ENCODE measurements around the gene BCAS4.

BCAS4 gene

DNA sequence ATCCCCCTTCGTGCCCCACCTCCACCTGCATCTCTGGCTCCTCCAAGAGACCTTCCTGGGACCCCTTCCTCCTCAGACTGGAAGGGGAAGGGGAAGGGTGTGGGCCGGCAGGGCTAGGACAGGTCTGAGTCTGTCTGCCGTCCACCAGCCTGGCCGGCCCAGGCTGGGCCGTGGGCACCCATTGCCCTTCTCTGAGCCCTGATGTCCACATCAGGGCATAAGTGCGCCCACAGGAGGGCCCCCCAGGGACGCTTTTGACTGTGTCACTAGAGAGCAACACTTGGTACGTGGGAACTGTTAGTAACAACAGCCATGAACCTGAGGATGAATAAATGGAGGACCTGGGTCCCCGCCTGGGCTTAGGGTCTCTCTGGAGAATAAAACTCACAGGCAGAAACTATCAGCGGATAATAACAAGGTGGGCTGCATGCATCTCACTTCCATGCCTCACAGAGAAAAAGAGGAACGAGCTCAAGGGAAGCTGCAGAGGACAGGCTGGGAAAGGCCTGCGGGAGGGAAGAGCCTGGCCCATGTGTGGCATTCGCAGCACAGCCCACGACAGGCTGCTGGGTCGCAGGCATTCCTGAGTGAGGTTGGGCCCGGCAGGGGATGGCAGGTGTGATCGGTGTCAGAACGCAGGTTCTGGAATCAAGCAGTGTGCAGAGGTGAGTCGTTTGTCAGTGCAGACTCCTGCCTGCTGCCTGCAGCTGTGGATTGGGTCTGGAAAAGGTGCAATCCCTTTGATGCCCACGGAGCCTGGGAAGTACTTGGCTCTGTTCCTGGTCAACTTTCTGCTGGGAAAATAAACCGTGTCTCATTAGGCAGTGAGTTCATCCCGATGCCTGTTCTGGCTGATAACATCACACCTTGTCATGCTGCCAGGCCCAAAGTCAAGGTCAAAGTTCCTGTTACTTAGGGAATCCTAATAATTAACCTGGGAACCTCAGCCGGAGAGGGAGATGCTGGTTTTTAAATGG lies 60.9 kb downstream of the BCAS4 start:
- DNase-seq (ENCODE audit: low spot score), result no peak

DNA sequence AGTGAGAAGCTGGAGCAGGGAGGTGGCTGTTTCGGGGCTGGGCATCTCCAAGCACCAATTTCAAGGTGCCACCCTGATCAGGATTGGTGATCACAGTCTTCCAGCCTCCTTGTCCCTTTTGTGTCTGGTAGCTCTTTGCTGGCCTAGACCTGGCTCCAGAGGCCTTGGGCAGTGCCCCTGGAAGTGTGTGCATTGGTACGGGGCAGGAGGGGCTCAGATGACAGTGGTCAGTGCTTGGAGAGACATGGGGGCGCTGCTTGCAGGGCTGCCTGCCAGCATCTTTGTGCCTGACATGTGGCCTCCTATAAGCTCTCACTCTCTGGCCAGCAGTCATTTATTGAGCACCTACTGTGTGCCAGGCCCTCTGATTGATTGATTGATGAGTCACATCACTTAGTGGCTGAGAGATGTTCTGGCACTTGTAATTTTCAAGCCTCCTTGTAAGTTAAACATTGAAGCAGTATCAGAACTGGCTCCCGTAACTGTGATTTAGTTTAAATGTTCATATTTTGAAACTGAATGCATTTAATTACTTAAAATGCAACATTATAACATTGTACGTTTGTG lies 61.7 kb downstream of the BCAS4 start:
- DNase-seq (ENCODE audit: low spot score), result no peak

DNA sequence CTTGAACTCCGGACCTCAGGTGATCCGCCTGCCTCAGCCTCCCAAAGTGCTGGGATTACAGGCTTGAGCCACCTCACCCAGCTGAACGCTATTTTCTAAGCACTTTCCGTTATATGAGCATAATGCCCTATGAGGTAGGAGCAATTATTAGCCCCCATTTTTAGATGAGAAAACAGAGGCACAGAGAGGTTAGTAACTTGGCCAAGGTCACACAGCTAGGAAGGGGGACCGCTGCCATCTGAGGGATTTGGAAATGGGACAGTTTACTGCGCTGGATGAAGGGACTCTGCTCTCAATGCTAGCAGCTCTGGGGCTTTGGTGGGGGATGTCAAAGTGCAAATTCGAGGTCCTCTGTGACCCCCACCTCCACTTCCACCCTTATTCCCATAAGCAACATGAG lies 62.5 kb downstream of the BCAS4 start:
- DNase-seq (ENCODE audit: low spot score), result no peak

DNA sequence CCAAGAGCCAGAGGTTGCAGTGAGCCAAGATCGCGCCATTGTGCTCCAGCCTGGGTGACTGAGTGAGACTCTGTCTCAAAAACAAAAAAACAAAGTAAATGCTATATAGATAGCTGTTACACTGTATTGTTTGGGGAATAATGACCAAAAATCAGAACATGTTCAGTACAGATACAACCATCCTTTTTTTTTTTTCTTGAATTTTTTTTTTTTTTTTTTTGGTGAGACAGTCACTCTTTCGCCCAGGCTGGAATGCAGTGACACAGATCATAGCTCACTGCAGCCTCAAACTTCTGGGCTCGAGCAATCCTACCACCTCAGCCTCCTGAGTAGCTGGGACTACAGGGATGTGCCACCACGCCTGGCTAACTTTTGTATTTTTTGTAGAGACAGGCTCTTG lies 63.7 kb downstream of the BCAS4 start:
- DNase-seq (ENCODE audit: low spot score), result no peak

DNA sequence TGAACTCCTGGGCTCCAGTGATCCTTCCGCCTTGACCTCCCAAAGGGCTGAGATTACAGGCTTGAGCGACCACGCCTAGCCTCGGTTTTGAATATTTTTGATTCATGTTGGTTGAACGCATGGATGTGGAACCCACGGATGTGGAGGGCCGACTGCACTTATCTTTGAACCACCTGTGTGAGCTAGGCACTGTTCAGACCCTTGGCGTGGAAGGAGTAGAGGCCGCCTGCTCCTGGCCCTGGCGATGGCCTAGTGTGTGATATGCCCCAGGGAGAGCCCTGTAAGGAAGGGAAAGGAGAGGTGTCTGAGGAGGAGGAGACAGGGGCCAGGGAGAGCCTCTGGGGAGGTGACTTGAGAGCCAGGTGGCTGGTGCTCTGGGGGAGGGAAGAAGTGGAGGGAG lies 64.3 kb downstream of the BCAS4 start:
- no peak for DNase-seq (ENCODE audit: low spot score)

DNA sequence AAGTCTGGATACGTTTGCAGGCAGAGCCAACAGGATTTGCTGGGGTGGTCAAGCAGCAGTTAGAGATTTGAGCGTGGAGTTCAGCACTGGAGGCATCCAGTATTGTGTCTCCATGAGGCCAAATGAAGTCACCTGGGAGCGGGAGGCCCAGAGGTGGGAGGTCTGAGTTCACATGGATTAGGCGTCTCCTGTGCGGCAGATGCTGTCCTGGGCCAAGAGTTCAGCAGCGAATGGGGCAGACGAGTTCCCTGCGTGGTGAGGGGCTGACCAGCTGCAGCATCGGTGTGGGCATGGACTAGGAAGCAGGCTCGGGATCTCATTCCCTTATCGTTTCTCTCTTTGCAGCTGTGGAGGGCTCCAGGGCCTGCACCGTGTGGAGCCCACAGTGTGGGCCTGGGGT lies 66.2 kb downstream of the BCAS4 start:
- DNase-seq (ENCODE audit: low spot score), result no peak

DNA sequence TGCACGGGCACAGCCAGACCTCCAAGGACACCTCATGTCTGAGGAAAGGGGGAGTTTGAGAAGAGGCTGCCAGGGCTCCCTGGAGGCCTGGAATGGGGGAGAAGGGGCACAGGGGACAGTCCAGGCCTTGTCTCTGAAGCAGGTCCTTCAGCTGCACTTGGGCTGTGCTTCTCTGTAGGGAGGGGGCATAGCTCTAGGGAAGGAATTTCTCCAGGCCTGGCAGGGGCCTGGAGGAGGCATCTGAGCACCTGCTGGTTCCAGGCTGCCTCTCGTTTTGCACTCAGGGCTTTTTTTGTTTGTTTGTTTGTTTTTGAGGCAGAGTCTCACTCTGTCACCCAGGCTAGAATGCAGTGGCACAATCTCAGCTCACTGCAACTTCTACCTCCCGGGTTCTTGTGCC lies 67.7 kb downstream of the BCAS4 start:
- DNase-seq (ENCODE audit: low spot score), result no peak

DNA sequence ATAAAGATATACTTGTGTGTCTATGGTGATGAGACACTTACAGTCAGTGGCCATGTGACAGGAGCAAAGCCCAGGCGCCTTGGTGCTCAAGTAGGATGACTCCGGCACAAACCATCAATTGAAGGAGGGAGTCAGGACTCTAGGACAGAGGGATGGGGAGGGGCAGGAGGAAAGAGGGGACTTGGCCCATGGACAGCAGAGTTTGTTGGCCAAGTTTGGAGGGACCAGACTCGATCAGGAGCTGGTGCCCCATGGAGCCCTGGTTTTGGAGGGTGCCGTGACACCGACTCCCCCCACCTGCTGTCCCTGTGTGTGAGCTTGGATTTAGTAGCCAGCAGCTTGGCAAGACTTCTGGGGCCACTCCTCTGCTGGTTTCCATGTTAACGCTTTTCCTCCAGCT lies 70.3 kb downstream of the BCAS4 start:
- no peak for DNase-seq (ENCODE audit: low spot score)

DNA sequence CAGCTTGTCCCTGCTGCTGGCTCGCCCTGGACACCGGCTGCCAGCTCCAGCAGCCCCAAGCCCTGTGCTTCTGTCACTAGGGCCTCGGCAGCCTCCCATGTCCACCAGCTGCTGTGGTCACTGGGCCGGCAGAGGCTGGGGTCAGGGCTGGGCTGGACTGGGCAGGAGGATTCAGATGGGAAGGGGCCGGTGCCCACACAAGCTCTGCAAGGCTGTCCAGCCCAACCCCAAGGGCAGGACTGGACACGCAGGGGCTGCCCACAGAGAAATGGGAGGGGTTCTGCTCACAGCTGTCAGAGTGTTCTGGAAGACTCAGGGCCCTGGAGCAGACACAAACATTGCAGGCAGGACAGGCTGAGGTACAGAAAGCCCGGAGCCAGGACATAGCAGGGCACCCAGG lies 70.7 kb downstream of the BCAS4 start:
- no peak for DNase-seq (ENCODE audit: low spot score)

DNA sequence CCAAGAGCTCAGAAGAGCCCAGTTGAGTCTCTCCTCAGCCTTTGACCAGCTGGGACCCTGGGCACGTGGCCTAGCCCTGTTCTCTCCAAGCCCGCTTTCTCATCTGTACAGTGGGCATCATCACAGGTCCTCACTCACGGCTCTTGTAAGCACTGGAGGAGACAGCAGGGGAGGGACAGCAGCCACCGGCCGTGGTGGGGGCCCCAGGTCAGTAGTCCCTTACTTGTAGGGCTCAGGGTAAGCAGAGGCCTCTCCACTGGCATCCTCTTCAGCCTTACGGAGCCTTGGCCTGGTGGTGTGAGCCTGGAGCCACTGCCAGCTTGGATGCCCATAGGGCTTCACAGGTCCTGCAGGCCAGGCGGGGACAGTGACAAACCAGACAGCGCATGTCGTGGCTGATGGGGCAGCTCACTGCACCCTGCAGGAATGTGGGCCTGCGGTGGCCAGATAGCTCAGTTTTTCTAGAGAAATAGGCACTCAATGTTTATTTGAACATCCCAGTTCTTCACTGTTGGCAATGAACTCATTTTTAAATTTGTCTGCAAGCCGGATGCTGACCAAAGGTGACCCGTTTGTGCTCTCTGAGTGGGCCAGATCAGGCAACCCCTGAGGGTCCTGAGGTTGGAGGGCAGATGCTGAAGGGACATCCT lies 71.3 kb downstream of the BCAS4 start:
- no peak for DNase-seq (ENCODE audit: low spot score)

DNA sequence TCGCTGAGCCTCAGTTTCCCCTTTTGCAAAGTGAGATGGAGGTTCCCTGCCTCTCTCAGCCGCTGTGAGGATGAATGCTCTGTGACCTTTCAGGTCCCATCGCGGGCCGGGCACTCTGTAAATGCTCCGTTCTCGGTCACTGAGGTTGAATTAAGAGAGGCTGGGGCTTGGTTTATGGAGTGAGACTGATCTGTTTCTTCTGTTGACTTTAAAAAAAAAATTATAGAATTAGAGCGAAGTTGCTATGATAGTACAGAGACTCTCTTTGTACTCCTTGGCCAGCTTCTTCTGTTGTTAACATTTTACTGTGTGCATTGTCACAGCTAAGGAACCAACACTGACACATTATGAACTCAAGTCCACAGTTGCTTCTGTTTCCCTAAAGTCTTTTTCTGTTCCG lies 72.0 kb downstream of the BCAS4 start:
- no peak for DNase-seq (ENCODE audit: low spot score)

DNA sequence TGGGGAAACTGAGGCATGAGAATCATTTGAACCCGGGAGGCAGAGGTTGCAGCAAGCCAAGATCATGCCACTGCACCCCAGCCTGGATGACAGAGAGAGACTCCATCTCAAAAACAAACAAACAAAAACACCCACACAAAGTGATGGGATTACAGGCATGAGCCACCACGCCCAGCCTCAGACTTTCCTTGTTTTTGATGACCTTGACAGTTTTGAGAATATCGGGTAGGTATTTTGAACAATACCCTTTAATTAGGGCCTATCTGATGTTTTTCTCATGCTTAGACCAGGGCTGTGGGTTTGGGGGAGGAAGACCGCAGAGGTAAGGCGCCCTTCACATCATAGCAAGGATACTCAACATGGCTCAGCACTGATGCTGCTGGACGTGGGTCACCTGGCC lies 72.9 kb downstream of the BCAS4 start:
- DNase-seq (ENCODE audit: low spot score), result no peak

DNA sequence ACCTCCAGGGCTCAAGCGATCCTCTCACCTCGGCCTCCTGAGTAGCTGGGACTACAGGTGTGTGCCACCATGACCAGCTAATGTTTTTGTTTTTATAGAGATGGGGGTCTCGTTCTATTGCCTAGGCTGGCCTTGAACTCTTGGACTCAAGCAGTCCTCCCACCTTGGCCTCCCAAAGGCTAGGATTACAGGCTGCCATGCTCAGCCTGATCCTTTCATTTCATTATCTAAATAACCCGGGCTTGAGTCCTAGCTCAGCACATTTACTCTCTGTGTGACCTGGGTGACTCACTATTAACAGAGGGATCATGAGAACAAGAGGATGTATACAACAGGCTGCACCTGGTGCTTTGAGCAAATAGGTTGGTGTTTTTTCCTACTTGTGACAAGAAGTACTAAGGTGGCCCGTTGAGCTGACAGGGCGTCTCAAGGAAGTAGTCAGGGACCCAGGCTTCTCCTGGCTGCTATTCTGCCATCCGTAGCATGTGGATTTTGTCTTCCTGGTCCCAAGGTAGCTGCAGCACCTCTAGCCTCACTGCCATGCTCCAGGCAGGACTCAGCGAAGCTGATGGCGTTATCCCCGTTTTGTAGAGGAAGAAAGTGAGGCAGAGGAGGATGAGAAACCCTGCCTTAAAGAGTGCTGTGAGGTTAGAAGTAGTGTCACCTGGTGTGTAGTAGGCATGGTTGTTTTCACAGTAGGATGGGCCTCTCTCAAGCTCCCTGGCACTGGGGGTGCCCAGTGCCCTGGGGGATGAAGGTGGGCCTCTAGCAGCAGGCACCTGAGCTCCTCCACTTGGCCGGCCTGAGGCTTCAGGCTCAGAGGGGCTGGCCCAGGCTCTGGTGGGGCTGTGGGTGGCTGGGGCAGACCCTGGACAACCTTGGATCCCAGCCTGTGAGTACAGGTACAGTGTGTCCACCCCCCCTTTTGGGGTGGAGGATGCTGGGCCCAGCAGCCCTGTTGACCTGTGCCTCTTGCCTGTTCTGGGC lies 73.9 kb downstream of the BCAS4 start:
- DNase-seq (ENCODE audit: low spot score), result no peak

DNA sequence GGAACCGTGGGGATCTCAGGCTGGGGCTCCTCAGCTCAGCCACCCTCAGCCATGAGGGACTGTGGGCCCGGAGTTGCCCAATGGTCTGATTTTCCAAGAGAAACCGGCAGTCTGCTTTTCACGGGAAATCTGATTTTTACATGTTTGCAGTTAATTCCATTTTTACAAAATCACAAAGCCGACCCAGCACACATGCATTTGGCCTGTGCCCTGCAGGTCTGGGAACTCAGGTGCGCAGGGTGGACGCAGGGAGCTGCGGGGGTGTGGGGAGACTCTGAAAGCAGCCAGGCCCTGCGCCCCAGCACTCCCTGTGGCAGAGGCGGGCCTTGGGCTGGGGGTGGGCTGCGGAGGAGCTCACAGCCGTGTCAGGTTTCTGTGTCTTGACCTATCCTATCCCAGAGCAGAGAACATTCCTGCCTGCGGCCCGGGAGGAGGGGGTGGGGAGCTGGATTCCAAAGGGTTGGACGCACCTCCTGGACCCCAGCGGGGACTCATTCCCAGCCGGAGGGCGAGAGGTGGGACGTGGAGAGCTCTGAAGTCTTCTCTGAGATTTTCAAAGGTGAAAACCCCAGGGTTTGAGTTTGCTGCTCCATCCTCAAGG lies 75.8 kb downstream of the BCAS4 start:
- DNase-seq (ENCODE audit: low spot score), result no peak

DNA sequence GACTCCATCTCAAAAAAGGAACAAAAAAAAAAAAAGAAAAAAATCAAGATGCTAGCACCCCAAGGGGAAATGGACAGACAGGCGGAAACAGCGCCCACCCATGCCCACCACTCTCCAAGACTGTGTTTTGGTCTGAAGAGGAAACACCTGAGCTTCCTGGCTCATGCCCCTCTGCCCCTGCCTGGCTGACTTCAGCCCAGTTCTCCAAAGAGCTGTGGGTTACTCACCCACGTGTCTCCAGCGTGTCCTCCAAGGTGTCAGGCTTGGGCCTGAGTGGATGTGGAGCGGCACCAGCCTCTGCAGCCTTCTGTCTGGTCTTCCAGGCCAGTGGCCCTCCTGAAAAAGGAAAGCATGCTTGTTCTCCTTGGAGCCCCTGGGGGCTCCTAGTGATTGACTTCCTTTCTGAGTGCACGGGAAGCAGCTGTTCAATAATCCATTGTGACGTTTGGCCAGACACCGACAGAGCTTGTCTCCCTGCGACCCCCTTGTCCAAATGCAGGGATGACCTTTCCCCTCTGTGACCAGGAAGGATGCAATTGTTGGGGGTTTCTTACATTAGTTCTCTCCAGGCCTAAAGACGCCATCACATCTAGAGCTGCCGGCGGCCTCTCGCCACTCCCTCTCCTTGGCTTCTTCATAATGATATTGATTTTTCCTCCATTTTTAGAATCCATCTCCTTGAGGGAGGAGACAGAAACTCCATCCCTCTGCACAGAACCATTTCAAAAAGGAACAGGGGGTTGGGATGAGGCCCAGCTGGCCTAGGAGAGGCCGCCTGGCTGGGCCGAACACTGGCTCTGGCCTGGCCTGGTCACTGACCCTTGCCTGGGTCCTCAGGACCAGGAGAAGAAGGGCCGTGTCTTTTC lies 77.9 kb downstream of the BCAS4 start:
- no peak for DNase-seq (ENCODE audit: low spot score)

DNA sequence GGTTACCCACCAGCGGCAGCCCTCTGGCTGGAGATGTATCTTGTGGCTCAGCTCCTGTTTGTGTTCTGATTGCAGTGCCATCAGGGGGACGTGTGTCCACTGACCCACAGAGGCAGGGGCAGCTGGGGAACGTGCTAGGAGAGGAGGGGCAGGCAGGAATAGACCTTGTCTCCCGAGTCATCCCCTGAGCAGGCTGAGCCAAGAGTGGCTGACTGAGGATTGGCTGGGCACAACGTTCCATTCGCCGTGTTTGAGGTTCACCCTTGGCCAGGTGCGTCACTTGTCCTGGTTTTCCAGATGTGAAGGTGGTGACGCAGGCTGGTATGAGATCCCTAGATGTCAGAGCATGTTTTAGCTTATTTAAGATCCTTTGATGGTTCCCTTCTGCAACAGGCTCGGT lies 78.7 kb downstream of the BCAS4 start:
- DNase-seq (ENCODE audit: low spot score), result no peak

DNA sequence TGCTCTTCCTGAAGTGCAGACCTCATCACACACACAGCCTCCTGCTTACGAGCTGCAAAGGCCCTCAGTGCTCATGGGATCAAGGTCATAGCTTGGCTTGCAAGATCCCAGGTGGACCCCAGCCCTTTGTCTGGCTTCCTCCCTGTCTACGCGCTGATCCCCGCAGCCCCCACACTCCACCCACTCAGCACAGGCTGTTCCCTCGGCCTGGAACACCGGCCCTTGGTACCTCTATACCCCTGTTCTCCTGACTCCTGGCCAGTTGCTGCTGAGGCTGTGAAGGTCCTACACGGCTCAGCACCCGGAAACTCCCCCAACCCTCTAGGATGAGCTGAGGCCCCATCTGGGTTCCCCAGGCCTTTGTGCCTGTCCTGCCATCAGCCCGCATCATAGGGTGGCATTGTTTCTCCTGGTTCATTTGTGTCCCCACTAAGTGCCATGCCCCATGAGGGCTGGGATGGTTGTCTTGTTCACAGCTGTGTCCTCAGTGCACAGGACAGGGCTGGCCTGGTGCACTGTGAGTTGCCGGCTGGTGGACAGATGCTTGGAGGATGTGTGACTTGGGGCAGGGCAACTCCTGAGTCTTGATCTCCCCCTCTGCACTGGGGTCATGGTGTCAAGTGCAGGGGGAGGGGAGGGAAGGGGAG lies 79.4 kb downstream of the BCAS4 start:
- no peak for DNase-seq (ENCODE audit: low spot score)

DNA sequence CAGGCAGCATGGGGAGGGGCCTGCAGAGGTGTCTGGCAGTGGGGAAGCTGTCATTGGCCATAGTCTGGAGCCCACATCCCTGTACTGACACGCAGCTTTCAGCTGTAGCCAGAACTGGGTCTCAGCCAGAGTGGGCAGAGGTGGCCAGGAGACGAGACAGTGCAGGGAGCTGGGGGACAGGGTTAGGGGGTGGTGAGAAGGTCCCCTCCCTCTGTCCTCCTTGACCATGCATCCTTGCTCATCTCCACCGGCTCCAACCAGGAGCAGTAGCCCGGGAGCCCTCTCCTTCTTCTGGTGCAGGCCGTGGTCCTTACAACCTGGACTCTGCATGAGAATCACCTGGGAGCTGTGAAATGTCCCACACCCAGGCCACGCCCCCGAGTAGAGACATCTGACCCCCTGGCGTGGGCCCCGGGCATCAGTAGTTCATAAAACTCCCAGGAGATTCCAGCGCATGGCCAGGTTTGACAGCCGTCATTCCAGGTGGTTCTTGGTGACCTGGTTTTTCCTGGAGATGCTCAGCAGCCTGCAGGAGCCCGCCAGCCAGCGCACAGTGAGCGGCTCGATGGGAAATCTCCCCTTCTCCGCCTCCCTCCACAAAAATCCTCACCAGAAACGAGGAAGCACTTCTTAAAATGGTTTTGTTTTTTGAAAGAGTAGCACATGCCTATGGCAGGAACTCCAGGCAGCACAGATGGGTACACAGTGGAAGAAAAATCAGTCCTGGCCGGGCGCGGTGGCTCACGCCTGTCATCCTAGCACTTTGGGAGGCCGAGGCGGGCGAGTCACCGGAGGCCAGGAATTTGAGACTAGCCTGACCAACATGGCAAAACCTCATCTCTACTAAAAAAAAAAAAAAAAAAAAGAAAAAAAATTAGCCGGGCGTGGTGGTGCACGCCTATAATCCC lies 80.2 kb downstream of the BCAS4 start:
- DNase-seq (ENCODE audit: low spot score), result no peak
